SU-DHL-6 (cell line): Measurements from ENCODE around the gene ZNF365.

Experiments used
- H2AFZ ChIP-seq: fragments of 200-600 bp; sonication (generic); 2 replicates; pipeline ENCODE4 v1.6.1; 2014; ENCODE audit warnings: low read depth, mild to moderate bottlenecking, moderate library complexity, mixed read lengths, antibody characterized with exemption, low read length; ENCODE audit not compliant: severe bottlenecking
- H3F3A ChIP-seq: fragments of 200-600 bp; shearing (Covaris generic); 2 replicates; pipeline ENCODE4 v1.6.0; 2016; ENCODE audit warnings: antibody characterized with exemption, mild to moderate bottlenecking; ENCODE audit not compliant: insufficient read depth
- H3K27ac ChIP-seq: fragments of 200-600 bp; sonication (generic); 2 replicates; pipeline ENCODE4 v1.5.1; 2016; ENCODE audit warnings: low read depth, mild to moderate bottlenecking, low read length, moderate library complexity, mixed read lengths
- H3K27me3 ChIP-seq: fragments of 200-600 bp; sonication (generic), shearing (Covaris generic); 2 replicates; pipeline ENCODE4 v1.6.0; 2014; ENCODE audit warnings: mild to moderate bottlenecking, low read length
- H3K36me3 ChIP-seq: fragments of 200-600 bp; sonication (generic); 2 replicates; pipeline ENCODE4 v1.6.1; 2014; ENCODE audit warnings: mild to moderate bottlenecking, low read length, mixed read lengths
- H3K4me2 ChIP-seq: fragments of 300-600, 200-600 bp; shearing (Covaris generic), sonication (generic); 2 replicates; pipeline ENCODE4 v1.6.0; 2014; ENCODE audit warnings: low read length, low read depth, mild to moderate bottlenecking; ENCODE audit not compliant: poor library complexity, severe bottlenecking
- H3K4me3 ChIP-seq: fragments of 200-600 bp; sonication (generic); 2 replicates; pipeline ENCODE4 v1.5.1; 2014; ENCODE audit warnings: antibody characterized with exemption, low read length, mild to moderate bottlenecking, mixed read lengths; ENCODE audit not compliant: insufficient read depth, poor library complexity, severe bottlenecking
- H3K79me2 ChIP-seq: fragments of 200-600 bp; sonication (generic); 2 replicates; pipeline ENCODE4 v1.6.1; 2014; ENCODE audit warnings: mild to moderate bottlenecking, low read length, moderate library complexity; ENCODE audit not compliant: insufficient read depth
- H3K9ac ChIP-seq: fragments of 200-600 bp; sonication (generic); 2 replicates; pipeline ENCODE4 v1.7.0; 2014; ENCODE audit warnings: mild to moderate bottlenecking, low read length
- H3K9me2 ChIP-seq: fragments of 200-600 bp; sonication (generic); replicated peaks from 2 replicates; pipeline ENCODE4 v1.6.1; 2014; ENCODE audit warnings: low read length; ENCODE audit not compliant: insufficient read depth
- H3K9me3 ChIP-seq: fragments of 200-600 bp; sonication (generic); 2 replicates; pipeline ENCODE4 v1.6.1; 2014; ENCODE audit warnings: low read length, mixed read lengths; ENCODE audit not compliant: insufficient read depth
- H4K20me1 ChIP-seq: fragments of 200-600 bp; sonication (generic); 2 replicates; pipeline ENCODE4 v1.6.1; 2014; ENCODE audit warnings: low read depth, mild to moderate bottlenecking, antibody characterized with exemption, low read length, moderate library complexity, mixed read lengths
- EZH2phosphoT487 ChIP-seq: fragments of 200-600 bp; sonication (generic), shearing (Covaris generic); conservative IDR thresholded peaks from 2 replicates; pipeline ENCODE4 v1.6.1; 2018; ENCODE audit warnings: mild to moderate bottlenecking, antibody characterized with exemption, low read length, moderate library complexity, mixed read lengths
- TF ChIP-seq, protein P1 (sequence below): fragments of 200-600 bp; sonication (generic); IDR thresholded peaks from one replicate; pipeline ENCODE4 v1.5.1; 2017; ENCODE audit warnings: antibody characterized with exemption, mild to moderate bottlenecking, low read length, moderate library complexity; ENCODE audit not compliant: insufficient read depth, poor library complexity, severe bottlenecking

The ZNF365 gene

DNA sequence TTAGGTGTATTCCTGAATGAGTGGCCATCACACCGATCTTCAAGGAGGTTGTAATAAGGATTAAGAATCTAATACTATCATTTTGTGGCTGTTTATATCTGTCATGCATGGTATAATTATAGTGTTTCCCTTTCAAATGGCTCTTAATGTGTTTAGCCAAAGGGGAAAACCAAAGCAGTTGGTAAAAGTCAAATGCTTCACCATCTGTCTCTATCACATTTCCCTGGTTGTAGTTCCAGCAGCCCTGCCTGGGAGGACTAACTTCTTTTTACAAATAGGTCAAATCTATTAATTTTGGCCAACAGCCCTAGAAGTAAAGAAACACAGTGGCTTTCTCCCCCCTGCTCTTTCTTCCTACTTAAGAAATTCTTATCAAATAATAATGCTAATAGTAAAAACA, 56.7 kb downstream of the ZNF365 start:
- Histone ChIP-seq H3F3A (no peaks in the 10 kb centered on the region), H3K9ac (no peak overlapping the region), H3K36me3 (no peaks in the 10 kb centered on the region), H3K9me2 (no peaks in the 10 kb centered on the region), H3K27ac (no peak overlapping the region), H4K20me1 (no peaks in the 10 kb centered on the region), H3K27me3 (no peaks in the 10 kb centered on the region), H3K4me2 (no peak overlapping the region), H2AFZ (no peak overlapping the region), H3K79me2 (no peaks in the 10 kb centered on the region), H3K9me3 (no peaks in the 10 kb centered on the region), H3K4me3 (no peak overlapping the region)
- TF ChIP-seq, protein P1, sequence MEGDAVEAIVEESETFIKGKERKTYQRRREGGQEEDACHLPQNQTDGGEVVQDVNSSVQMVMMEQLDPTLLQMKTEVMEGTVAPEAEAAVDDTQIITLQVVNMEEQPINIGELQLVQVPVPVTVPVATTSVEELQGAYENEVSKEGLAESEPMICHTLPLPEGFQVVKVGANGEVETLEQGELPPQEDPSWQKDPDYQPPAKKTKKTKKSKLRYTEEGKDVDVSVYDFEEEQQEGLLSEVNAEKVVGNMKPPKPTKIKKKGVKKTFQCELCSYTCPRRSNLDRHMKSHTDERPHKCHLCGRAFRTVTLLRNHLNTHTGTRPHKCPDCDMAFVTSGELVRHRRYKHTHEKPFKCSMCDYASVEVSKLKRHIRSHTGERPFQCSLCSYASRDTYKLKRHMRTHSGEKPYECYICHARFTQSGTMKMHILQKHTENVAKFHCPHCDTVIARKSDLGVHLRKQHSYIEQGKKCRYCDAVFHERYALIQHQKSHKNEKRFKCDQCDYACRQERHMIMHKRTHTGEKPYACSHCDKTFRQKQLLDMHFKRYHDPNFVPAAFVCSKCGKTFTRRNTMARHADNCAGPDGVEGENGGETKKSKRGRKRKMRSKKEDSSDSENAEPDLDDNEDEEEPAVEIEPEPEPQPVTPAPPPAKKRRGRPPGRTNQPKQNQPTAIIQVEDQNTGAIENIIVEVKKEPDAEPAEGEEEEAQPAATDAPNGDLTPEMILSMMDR, result no peak
- TF ChIP-seq EZH2phosphoT487, result no peak

DNA sequence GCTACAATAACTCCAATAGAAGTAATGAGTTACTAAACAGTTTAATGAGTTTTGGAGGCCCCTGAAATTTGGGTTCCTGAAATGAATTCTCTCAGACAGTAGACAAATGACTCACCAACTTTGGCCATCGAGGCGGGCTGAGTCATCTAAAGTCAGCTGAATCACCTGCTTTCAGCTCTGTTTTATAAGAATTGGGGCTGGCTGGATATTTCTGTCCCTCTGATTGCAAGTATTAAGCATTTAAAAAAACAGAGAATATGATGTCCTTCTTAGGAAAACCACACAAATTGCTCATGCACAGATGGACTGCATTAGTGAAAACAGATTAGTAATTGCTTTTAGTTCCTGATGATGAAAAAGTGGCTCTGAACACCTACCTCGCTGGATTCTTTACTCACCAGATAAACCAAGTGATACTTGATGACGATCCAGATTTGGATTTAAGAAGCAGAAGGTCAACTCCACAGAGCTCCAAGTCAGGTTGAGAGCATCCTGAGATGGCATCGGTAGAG, 59.1 kb downstream of the ZNF365 start:
- Histone ChIP-seq H2AFZ (no peak overlapping the region), H3F3A (no peaks in the 10 kb centered on the region), H3K27ac (no peak overlapping the region), H3K79me2 (no peaks in the 10 kb centered on the region), H4K20me1 (no peaks in the 10 kb centered on the region), H3K9ac (no peak overlapping the region), H3K9me3 (no peaks in the 10 kb centered on the region), H3K9me2 (no peaks in the 10 kb centered on the region), H3K4me3 (no peak overlapping the region), H3K4me2 (no peak overlapping the region), H3K27me3 (no peaks in the 10 kb centered on the region), H3K36me3 (no peaks in the 10 kb centered on the region)
- TF ChIP-seq, protein P1, result no peak
- no peak for TF ChIP-seq EZH2phosphoT487

DNA sequence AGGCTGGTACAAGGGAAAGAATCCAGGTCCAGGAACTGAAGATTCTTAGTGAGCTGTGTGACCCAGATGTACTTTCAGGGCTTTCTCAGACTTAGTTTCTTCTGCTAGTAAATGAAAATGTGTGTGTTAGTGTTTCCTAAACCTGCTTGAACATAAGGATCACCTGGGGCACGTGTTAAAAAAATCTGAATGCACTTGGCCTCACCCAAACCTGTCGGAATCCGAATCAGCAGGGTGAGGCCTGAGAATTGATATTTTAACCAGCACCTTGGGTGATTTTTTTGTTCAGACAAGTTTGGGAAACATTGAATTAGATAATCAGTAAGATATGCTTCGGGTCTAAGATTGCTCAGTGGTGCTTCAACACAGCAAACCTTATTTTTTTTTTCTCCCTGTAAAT, 59.7 kb downstream of the ZNF365 start:
- Histone ChIP-seq H3F3A (no peaks in the 10 kb centered on the region), H2AFZ (no peak overlapping the region), H3K4me3 (no peak overlapping the region), H3K27ac (no peak overlapping the region), H3K9me2 (no peaks in the 10 kb centered on the region), H3K4me2 (no peak overlapping the region), H3K36me3 (no peaks in the 10 kb centered on the region), H3K27me3 (no peaks in the 10 kb centered on the region), H3K9ac (no peak overlapping the region), H3K9me3 (no peaks in the 10 kb centered on the region), H3K79me2 (no peaks in the 10 kb centered on the region), H4K20me1 (no peaks in the 10 kb centered on the region)
- TF ChIP-seq EZH2phosphoT487, result no peak
- TF ChIP-seq, protein P1, result no peak
